ENCODE measurements around the gene NPAT.

GRCh38 chr11:108218455-108218854 is 4.0 kb downstream of the NPAT start:
- TF ChIP-seq EP300 (conservative IDR thresholded peaks at IDR 0.05; ENCODE audit: poor library complexity, severe bottlenecking) (no peak), CTCF (IDR thresholded peaks at IDR 0.05; ENCODE audit: poor library complexity, severe bottlenecking) (no peak), EZH2 (IDR thresholded peaks at IDR 0.05; ENCODE audit: borderline replicate concordance, insufficient read depth, low read length, poor library complexity, severe bottlenecking) (no peak), RAD21 (conservative IDR thresholded peaks at IDR 0.05) (no peak), POLR2AphosphoS5 (IDR thresholded peaks at IDR 0.05) (no peak), MXI1 (conservative IDR thresholded peaks at IDR 0.05; ENCODE audit: poor library complexity, severe bottlenecking) (no peak), REST (IDR thresholded peaks at IDR 0.05; ENCODE audit: borderline replicate concordance) (no peak), TAF1 (IDR thresholded peaks at IDR 0.05; ENCODE audit: low read depth) (no peak), SMC3 (conservative IDR thresholded peaks at IDR 0.05; ENCODE audit: poor library complexity) (no peak)
